OCI-LY7 (cell line): Measurements from ENCODE around the gene HS1BP3.

Experiments used
- CTCF ChIP-seq: fragments of 200-600 bp; sonication (generic); conservative IDR thresholded peaks from 2 replicates; pipeline ENCODE4 v1.5.1; 2014; ENCODE audit warnings: mild to moderate bottlenecking, antibody characterized with exemption, low read length, moderate library complexity, mixed read lengths
- EZH2phosphoT487 ChIP-seq: fragments of 200-600 bp; sonication (generic); IDR thresholded peaks from 2 replicates; pipeline ENCODE4 v1.6.1; 2018; ENCODE audit warnings: low read depth, borderline replicate concordance, mild to moderate bottlenecking, mixed run types, antibody characterized with exemption, low read length, moderate library complexity, mixed read lengths

GRCh38 chr2:20594957-20595356 lies 55.9 kb downstream of the HS1BP3 start:
- TF ChIP-seq CTCF = no peak
- TF ChIP-seq EZH2phosphoT487 = no peak
